ENCODE measurements around the gene RCOR2.

The RCOR2 gene

GRCh38 chr11:63908631-63909401 is 8.1 kb downstream of the RCOR2 start:
- no peak overlapping the region for H3K4me2 ChIP-seq (ENCODE audit: low read depth, low read length)
- no peak overlapping the region for H3K4me3 ChIP-seq (ENCODE audit: low read length)
- H4K20me1 ChIP-seq (ENCODE audit: insufficient read depth, low read length) = no peaks in the 10 kb centered on the region
- no peak for DNase-seq
- TF ChIP-seq EZH2phosphoT487 (IDR thresholded peaks at IDR 0.05; ENCODE audit: low read length) (no peak), EZH2 (optimal IDR thresholded peaks at IDR 0.05; ENCODE audit: low read depth, low read length) (no peak), CTCF (IDR thresholded peaks at IDR 0.05; ENCODE audit: low read length) (no peak)
- no peak overlapping the region for H3K9ac ChIP-seq (ENCODE audit: low read length)
- H3K4me1 ChIP-seq (ENCODE audit: low read length) = no peaks in the 10 kb centered on the region
- H3K9me3 ChIP-seq (replicated peaks; ENCODE audit: insufficient read depth, low read length) = no peaks in the 10 kb centered on the region
- no peaks in the 10 kb centered on the region for H3K79me2 ChIP-seq (ENCODE audit: low read length)
- no peaks in the 10 kb centered on the region for H3K27me3 ChIP-seq (replicated peaks; ENCODE audit: insufficient read depth, low read length)
- no peaks in the 10 kb centered on the region for H3F3A ChIP-seq (ENCODE audit: insufficient read depth, low read length)
- no peaks in the 10 kb centered on the region for H3K9me2 ChIP-seq (replicated peaks; ENCODE audit: insufficient read depth, low read length)
- no peak overlapping the region for H2AFZ ChIP-seq (ENCODE audit: low read length)
- no peaks in the 10 kb centered on the region; the same call in 1 of the 2 replicates for H3K36me3 ChIP-seq (replicated peaks; ENCODE audit: insufficient read depth, low read length)
- no peak overlapping the region for H3K27ac ChIP-seq (ENCODE audit: low read length)

GRCh38 chr11:63907808-63908530 is 9.0 kb downstream of the RCOR2 start:
- no peaks in the 10 kb centered on the region for H3K9me3 ChIP-seq (replicated peaks; ENCODE audit: insufficient read depth, low read length)
- no peak overlapping the region for H3K4me3 ChIP-seq (ENCODE audit: low read length)
- no peaks in the 10 kb centered on the region for H3F3A ChIP-seq (ENCODE audit: insufficient read depth, low read length)
- TF ChIP-seq EZH2phosphoT487 (IDR thresholded peaks at IDR 0.05; ENCODE audit: low read length) = no peak
- no peaks in the 10 kb centered on the region for H4K20me1 ChIP-seq (ENCODE audit: insufficient read depth, low read length)
- H3K4me1 ChIP-seq (ENCODE audit: low read length) = no peaks in the 10 kb centered on the region
- H3K27me3 ChIP-seq (replicated peaks; ENCODE audit: insufficient read depth, low read length) = no peaks in the 10 kb centered on the region
- no peaks in the 10 kb centered on the region for H3K79me2 ChIP-seq (ENCODE audit: low read length)
- no peak overlapping the region for H3K9ac ChIP-seq (ENCODE audit: low read length)
- DNase-seq = no peak
- H3K4me2 ChIP-seq (ENCODE audit: low read depth, low read length) = no peak overlapping the region
- no peak overlapping the region for H2AFZ ChIP-seq (ENCODE audit: low read length)
- H3K36me3 ChIP-seq (replicated peaks; ENCODE audit: insufficient read depth, low read length) = peaks cover under 1% of the 10 kb centered on the region; the same call in 1 of the 2 replicates
- H3K27ac ChIP-seq (ENCODE audit: low read length) = no peak overlapping the region
- H3K9me2 ChIP-seq (replicated peaks; ENCODE audit: insufficient read depth, low read length) = no peaks in the 10 kb centered on the region

GRCh38 chr11:63907063-63907462 is 9.9 kb downstream of the RCOR2 start:
- H3K9me2 ChIP-seq (replicated peaks; ENCODE audit: insufficient read depth, low read length) = no peaks in the 10 kb centered on the region
- no peak overlapping the region for H3K4me2 ChIP-seq (ENCODE audit: low read depth, low read length)
- DNase-seq = no peak
- H3F3A ChIP-seq (ENCODE audit: insufficient read depth, low read length) = no peaks in the 10 kb centered on the region
- H3K27ac ChIP-seq (ENCODE audit: low read length) = no peak overlapping the region
- H3K9me3 ChIP-seq (replicated peaks; ENCODE audit: insufficient read depth, low read length) = no peaks in the 10 kb centered on the region
- H3K4me3 ChIP-seq (ENCODE audit: low read length) = no peak overlapping the region
- no peak overlapping the region for H3K9ac ChIP-seq (ENCODE audit: low read length)
- no peaks in the 10 kb centered on the region for H3K4me1 ChIP-seq (ENCODE audit: low read length)
- TF ChIP-seq EZH2phosphoT487 (IDR thresholded peaks at IDR 0.05; ENCODE audit: low read length) (no peak), EZH2 (optimal IDR thresholded peaks at IDR 0.05; ENCODE audit: low read depth, low read length) (no peak), CTCF (IDR thresholded peaks at IDR 0.05; ENCODE audit: low read length) (no peak)
- no peaks in the 10 kb centered on the region for H3K79me2 ChIP-seq (ENCODE audit: low read length)
- peaks cover 4% of the 10 kb centered on the region; the same call in 1 of the 2 replicates for H3K36me3 ChIP-seq (replicated peaks; ENCODE audit: insufficient read depth, low read length)
- H3K27me3 ChIP-seq (replicated peaks; ENCODE audit: insufficient read depth, low read length) = no peaks in the 10 kb centered on the region
- H4K20me1 ChIP-seq (ENCODE audit: insufficient read depth, low read length) = no peaks in the 10 kb centered on the region
- no peak overlapping the region for H2AFZ ChIP-seq (ENCODE audit: low read length)
